NCI-H2029 (cell line): Measurements from ENCODE around the gene KIAA1328.
"Not testable (repeated sequence)": the region's sequence is repeated elsewhere in the genome, so short reads cannot be mapped to it uniquely, and the experiment has no call there.

Source experiments
- DNase-seq: peaks from one replicate; lab custom pipeline; 2025; lab: John Stamatoyannopoulos, UW

Gene KIAA1328

GRCh38 chr18:36828630-36829361 is at the start of gene KIAA1328, which contains the start of gene TPGS2:
Gene KIAA1328, plus strand, starts transcription at chr18:36829127. Its CDS starts 12 bp downstream, at chr18:36829139.
Gene TPGS2, minus strand, starts transcription at chr18:36829002. Its CDS starts 235 bp downstream, at chr18:36828767.
- peak; percentile 56 for DNase-seq

- no peak for DNase-seq
Measured at GRCh38 chr18:36780748-36781147, 48.2 kb upstream of the KIAA1328 start.

- no peak for DNase-seq
Measured at GRCh38 chr18:36782710-36783109, 46.2 kb upstream of the KIAA1328 start.

- no peak for DNase-seq
Measured at GRCh38 chr18:36783792-36784191, 45.1 kb upstream of the KIAA1328 start.

- no peak for DNase-seq
Measured at GRCh38 chr18:36786686-36787085, 42.2 kb upstream of the KIAA1328 start.

- DNase-seq: no peak
Measured at GRCh38 chr18:36792634-36793283, 36.2 kb upstream of the KIAA1328 start.

- no peak for DNase-seq
Measured at GRCh38 chr18:36798738-36799473, 30.0 kb upstream of the KIAA1328 start.

- DNase-seq: no peak
Measured at GRCh38 chr18:36805105-36805504, 23.8 kb upstream of the KIAA1328 start.

GRCh38 chr18:36808681-36809080 is 20.2 kb upstream of the KIAA1328 start:
- no peak for DNase-seq

- DNase-seq: peak; percentile 30
Measured at GRCh38 chr18:36809590-36810381, 19.1 kb upstream of the KIAA1328 start.

GRCh38 chr18:36811430-36811829 is 17.5 kb upstream of the KIAA1328 start:
- no peak for DNase-seq

- no peak for DNase-seq
Measured at GRCh38 chr18:36811955-36812354, 17.0 kb upstream of the KIAA1328 start.

- DNase-seq: no peak
Measured at GRCh38 chr18:36812678-36813077, 16.2 kb upstream of the KIAA1328 start.

- DNase-seq: no peak
Measured at GRCh38 chr18:36813101-36813775, 15.7 kb upstream of the KIAA1328 start.

- no peak for DNase-seq
Measured at GRCh38 chr18:36813824-36814223, 15.1 kb upstream of the KIAA1328 start.

- DNase-seq: no peak
Measured at GRCh38 chr18:36814994-36815393, 13.9 kb upstream of the KIAA1328 start.

- DNase-seq: not testable (repeated sequence)
Measured at GRCh38 chr18:36816096-36816495, 12.8 kb upstream of the KIAA1328 start.

- DNase-seq: no peak
Measured at GRCh38 chr18:36817039-36817438, 11.9 kb upstream of the KIAA1328 start.

GRCh38 chr18:36818652-36819051 is 10.3 kb upstream of the KIAA1328 start:
- no peak for DNase-seq

- DNase-seq: no peak
Measured at GRCh38 chr18:36819621-36820020, 9.3 kb upstream of the KIAA1328 start.

GRCh38 chr18:36821681-36822080 is 7.2 kb upstream of the KIAA1328 start:
- no peak for DNase-seq
